GM19023 (cell line): ENCODE results near the gene PRDM16.

ENCODE experiments used
- ATAC-seq: cut with Tn5 transposase; IDR thresholded peaks from one replicate; pipeline ENCODE4 v1.9.1; 2021; ENCODE audit warnings: mild to moderate bottlenecking, moderate library complexity; ENCODE audit not compliant: unreplicated experiment

The PRDM16 gene

GRCh38 chr1:3068564-3069431, at the start of gene PRDM16:
PRDM16 (plus strand) TSS chr1:3069203; CDS start chr1:3069260, 57 bp downstream.
- no peak for ATAC-seq

GRCh38 chr1:3019516-3020051, 49.4 kb upstream of the PRDM16 start:
- ATAC-seq: no peak

- no peak for ATAC-seq
These were observed 48.6 kb upstream of the PRDM16 start for GRCh38 chr1:3020263-3020909.

GRCh38 chr1:3021233-3021671, 47.8 kb upstream of the PRDM16 start, which contains the start of gene ACTRT2:
ACTRT2 (plus strand) TSS chr1:3021467; CDS start chr1:3021687, 220 bp downstream.
- no peak for ATAC-seq

- no peak for ATAC-seq
These were observed 47.1 kb upstream of the PRDM16 start for GRCh38 chr1:3021801-3022401.

- no peak for ATAC-seq
These were observed 46.5 kb upstream of the PRDM16 start for GRCh38 chr1:3022511-3022973.

- no peak for ATAC-seq
These were observed 46.0 kb upstream of the PRDM16 start for GRCh38 chr1:3022976-3023375.

GRCh38 chr1:3024019-3024418, 45.0 kb upstream of the PRDM16 start:
- no peak for ATAC-seq

GRCh38 chr1:3024588-3024987, 44.4 kb upstream of the PRDM16 start:
- no peak for ATAC-seq

GRCh38 chr1:3026124-3026523, 42.9 kb upstream of the PRDM16 start:
- no peak for ATAC-seq

- ATAC-seq: no peak
These were observed 42.2 kb upstream of the PRDM16 start for GRCh38 chr1:3026581-3027391.

- ATAC-seq: no peak
These were observed 41.2 kb upstream of the PRDM16 start for GRCh38 chr1:3027611-3028371.

- no peak for ATAC-seq
These were observed 40.3 kb upstream of the PRDM16 start for GRCh38 chr1:3028531-3029282.

GRCh38 chr1:3029481-3029961, 39.5 kb upstream of the PRDM16 start:
- ATAC-seq: no peak

- no peak for ATAC-seq
These were observed 38.9 kb upstream of the PRDM16 start for GRCh38 chr1:3029991-3030662.

GRCh38 chr1:3030663-3031381, 38.2 kb upstream of the PRDM16 start:
- no peak for ATAC-seq

- ATAC-seq: no peak
These were observed 37.4 kb upstream of the PRDM16 start for GRCh38 chr1:3031401-3032221.
